Measurements from ENCODE around the gene GPRIN1. TPM values are rescaled to one million over a fixed set of nuclear protein-coding genes. Genes with fewer than 3 reads are reported as not detected.

Gene GPRIN1
- total RNA-seq, 4 donors from 2014 or later = 0.83 to 1.9 (median 1.2) TPM

GRCh38 chr5:176597417-176598389 lies 12.3 kb downstream of the GPRIN1 start:
- Histone ChIP-seq H3K4me1 (peaks cover 0 to 11% (median 3%) of the 10 kb centered on the region in 4 donors), H3K27ac (peak overlapping the region in 1 of 4 donors; percentile 59), H3K36me3 (peaks cover 0 to 6% (median 0%) of the 10 kb centered on the region in 3 donors), H3K9me3 (no peaks in the 10 kb centered on the region), H3K27me3 (no peaks in the 10 kb centered on the region), H3K4me3 (peak overlapping the region; percentile 24 to 61 (median 49))
- no peak for TF ChIP-seq POLR2A (IDR thresholded peaks at IDR 0.05)
- TF ChIP-seq CTCF (IDR thresholded peaks at IDR 0.05) = no peak
- DNase-seq = no peak

GRCh38 chr5:176596689-176597416 lies 13.1 kb downstream of the GPRIN1 start:
- DNase-seq = peak; percentile 43 to 83 (median 73)
- Histone ChIP-seq H3K27ac (peak overlapping the region in 2 of 4 donors; percentile 32 to 59), H3K4me3 (peak overlapping the region; percentile 24 to 61 (median 49))

GRCh38 chr5:176596069-176596644 lies 13.8 kb downstream of the GPRIN1 start:
- Histone ChIP-seq H3K27me3 (no peaks in the 10 kb centered on the region), H3K27ac (no peak overlapping the region), H3K4me3 (peak overlapping the region in 3 of 4 donors; percentile 48 to 61 (median 50)), H3K36me3 (peaks cover 0 to 9% (median 0%) of the 10 kb centered on the region in 3 donors), H3K9me3 (no peaks in the 10 kb centered on the region), H3K4me1 (peaks cover 0 to 11% (median 3%) of the 10 kb centered on the region in 4 donors)
- TF ChIP-seq CTCF (IDR thresholded peaks at IDR 0.05) (no peak), POLR2A (IDR thresholded peaks at IDR 0.05) (no peak)
- no peak for DNase-seq

More at GRCh38 chr5:176596689-176597416, 13.1 kb downstream of the GPRIN1 start:
- Histone ChIP-seq H3K27me3 (no peaks in the 10 kb centered on the region), H3K9me3 (no peaks in the 10 kb centered on the region), H3K36me3 (peaks cover 0 to 8% (median 0%) of the 10 kb centered on the region in 3 donors), H3K4me1 (peaks cover 0 to 11% (median 3%) of the 10 kb centered on the region in 4 donors)
- no peak for TF ChIP-seq POLR2A (IDR thresholded peaks at IDR 0.05)
- peak in 4 of 6 experiments; percentile 17 to 60 (median 56) for TF ChIP-seq CTCF (IDR thresholded peaks at IDR 0.05)

GRCh38 chr5:176595386-176595943 lies 14.5 kb downstream of the GPRIN1 start:
- Histone ChIP-seq H3K4me1 (peaks cover 0 to 11% (median 3%) of the 10 kb centered on the region in 4 donors), H3K9me3 (no peaks in the 10 kb centered on the region), H3K27ac (no peak overlapping the region), H3K27me3 (no peaks in the 10 kb centered on the region), H3K4me3 (no peak overlapping the region), H3K36me3 (peaks cover 0 to 16% (median 0%) of the 10 kb centered on the region in 3 donors)
- TF ChIP-seq POLR2A (IDR thresholded peaks at IDR 0.05) = no peak
- TF ChIP-seq CTCF (IDR thresholded peaks at IDR 0.05) = no peak
- DNase-seq = no peak

- H3K9me3 ChIP-seq = no peaks in the 10 kb centered on the region
- no peaks in the 10 kb centered on the region for H3K27me3 ChIP-seq
- peaks cover 0 to 11% (median 3%) of the 10 kb centered on the region in 4 donors for H3K4me1 ChIP-seq
- H3K36me3 ChIP-seq = peaks cover 0 to 25% (median 0%) of the 10 kb centered on the region in 3 donors
- H3K27ac ChIP-seq = no peak overlapping the region
- DNase-seq = no peak
- TF ChIP-seq CTCF (IDR thresholded peaks at IDR 0.05) (no peak), POLR2A (IDR thresholded peaks at IDR 0.05) (no peak)
- no peak overlapping the region for H3K4me3 ChIP-seq
These were observed 15.4 kb downstream of the GPRIN1 start for GRCh38 chr5:176594554-176594953.

All from Peyer's patch (tissue), 4 donors.